MV-4-11 (cell line): ENCODE measurements around the gene TMEM143.
"Not testable (repeated sequence)": the region's sequence is repeated elsewhere in the genome, so short reads cannot be mapped to it uniquely, and the experiment has no call there.

Experiments used
- DNase-seq: peaks from one replicate; lab custom pipeline; 2025; lab: John Stamatoyannopoulos, UW

Gene TMEM143

DNA sequence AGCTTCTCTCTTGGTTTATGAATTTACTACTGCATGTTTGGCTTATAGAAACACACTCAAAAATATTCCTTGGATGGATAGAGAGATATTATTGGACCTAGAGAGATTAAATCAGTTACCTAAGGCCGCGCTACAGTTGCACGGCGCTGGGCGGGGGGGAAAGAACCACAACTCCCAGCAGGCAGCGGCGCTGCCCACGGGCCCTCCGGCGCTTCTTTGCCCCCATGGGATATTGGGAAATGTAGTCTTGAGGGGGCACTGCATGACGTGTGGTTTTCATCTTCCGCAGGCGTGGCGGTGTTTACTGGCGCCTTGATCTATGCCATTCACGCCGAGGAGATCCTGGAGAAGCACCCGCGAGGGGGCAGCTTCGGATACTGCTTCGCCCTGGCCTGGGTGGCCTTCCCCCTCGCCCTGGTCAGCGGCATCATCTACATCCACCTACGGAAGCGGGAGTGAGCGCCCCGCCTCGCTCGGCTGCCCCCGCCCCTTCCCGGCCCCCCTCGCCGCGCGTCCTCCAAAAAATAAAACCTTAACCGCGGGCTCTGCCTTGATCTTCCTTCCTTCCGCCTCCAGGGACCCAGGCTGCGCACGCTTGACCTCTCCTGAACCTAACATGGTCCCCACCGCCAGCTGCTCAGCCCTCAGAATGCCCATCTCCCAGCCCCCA is 33.6 kb downstream of the TMEM143 start:
- peak; percentile 98 for DNase-seq

DNA sequence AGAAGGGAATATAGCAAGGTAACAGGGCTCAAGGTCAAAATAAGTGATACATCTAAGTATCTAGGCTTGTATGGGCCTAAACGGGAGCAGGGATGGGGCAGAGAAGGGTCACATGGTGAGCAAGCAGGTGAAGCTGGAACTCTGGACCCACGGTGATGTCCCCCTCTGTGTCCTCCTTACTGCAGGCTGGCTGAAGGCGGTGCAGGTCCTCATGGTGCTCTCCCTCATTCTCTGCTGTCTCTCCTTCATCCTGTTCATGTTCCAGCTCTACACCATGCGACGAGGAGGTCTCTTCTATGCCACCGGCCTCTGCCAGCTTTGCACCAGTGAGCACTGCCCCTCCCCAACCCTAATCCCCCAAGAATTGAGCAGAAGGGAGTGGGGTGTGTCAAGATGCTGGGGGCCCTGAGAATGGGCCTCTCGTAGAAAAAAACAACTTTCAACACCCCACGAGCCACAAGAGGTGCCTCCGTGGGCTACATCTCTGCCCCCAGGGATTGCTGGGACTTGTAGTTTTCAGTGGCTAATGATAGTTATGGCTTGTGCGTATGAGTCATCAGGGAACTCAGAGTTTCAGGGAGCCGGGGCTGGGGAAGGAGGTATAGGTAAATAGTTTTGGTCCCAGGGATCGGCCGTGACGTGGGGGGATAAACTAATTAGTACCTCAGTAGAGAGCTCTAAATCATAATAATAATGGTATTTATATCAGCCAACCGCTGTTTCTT is 34.4 kb downstream of the TMEM143 start:
- peak; percentile 76 for DNase-seq

DNA sequence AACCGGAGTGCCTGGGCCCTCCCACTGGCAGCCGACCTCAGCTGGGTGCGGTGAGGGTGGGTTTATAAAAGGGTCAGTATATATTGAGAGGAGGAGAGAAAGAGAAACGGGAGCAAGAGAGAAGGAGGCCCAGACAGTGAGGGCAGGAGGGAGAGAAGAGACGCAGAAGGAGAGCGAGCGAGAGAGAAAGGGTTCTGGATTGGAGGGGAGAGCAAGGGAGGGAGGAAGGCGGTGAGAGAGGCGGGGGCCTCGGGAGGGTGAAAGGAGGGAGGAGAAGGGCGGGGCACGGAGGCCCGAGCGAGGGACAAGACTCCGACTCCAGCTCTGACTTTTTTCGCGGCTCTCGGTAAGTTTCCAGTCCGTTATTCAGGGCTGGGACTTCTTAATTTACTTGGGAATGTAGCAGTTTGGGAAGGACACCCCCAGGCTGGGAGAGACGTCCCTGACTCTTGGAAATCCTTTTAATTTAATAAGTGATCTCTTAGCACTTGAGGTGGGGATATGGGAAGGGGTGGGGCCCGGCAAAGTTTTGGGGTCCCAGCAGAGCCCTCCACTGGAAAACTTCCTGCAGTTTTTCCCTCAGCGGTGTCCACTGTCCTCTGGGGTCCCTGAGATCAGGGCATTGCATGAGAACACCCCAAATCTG is 38.4 kb downstream of the TMEM143 start, which contains the start of gene EMP3:
Gene EMP3 (plus strand): TSS at position 288 of the 646 bp plus-strand sequence. CDS start 1,293 bp downstream, outside the sequence.
- peak; percentile 94 for DNase-seq

DNA sequence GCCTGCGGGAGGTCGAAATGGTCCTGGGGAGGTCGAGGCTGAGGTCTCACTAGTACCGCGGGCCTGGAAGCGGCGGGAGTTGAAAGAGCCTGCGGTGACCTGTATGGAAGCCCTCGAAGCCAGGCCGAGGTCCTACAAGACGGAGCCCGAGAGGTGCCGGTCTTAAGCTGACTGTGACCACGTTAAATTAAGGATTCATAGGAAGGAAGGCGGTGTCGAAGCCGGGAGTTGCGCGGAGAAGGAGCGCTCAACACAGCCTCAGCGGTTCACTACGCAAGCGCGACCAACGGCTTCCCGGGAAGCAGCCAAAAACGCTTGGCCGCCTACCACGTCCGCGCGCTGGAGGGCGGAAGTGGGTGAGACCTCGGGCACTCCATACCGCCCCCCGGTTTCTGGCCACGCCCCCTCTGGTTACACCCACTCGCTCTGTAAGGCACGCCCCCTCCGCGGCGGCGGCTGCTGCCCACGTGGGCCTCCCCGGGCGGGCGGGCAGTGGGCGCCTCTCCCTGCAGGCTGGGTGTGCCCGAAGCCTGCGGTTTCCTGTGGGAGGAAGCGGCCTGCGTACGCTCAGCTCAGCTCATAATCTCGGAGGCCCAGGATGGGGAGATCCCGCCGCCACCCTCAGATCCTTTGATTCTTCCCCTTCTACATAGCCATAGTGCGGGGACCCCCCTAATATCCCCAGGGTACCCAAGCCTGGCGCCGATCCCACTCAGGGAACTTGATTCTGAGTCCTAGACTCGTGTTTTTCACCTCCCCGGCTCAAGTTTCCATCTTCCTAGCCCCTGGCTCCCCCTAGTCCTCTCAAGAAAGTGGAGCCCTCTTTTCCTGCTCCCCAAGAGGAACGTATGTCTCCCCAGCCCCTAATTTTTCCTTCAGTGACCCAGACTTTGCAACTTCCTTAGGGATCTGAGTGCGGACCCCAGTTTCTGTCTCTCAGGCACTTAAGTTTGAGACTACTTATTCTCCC is 41.8 kb downstream of the TMEM143 start:
- peak; percentile 99 for DNase-seq

DNA sequence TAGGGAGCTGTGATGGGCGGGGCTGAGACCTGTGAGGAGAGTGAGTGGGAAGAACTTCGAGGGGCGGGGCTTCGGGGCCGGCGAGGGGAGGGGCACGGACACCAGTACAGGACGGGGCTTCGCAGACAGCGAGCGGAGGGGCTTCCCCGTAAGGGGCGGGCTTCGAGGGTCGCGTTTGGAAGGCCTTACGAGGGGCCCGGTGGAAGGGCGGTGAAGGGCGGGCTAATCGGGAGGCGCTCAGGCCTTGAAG is 42.4 kb downstream of the TMEM143 start:
- DNase-seq, result peak; percentile 97

DNA sequence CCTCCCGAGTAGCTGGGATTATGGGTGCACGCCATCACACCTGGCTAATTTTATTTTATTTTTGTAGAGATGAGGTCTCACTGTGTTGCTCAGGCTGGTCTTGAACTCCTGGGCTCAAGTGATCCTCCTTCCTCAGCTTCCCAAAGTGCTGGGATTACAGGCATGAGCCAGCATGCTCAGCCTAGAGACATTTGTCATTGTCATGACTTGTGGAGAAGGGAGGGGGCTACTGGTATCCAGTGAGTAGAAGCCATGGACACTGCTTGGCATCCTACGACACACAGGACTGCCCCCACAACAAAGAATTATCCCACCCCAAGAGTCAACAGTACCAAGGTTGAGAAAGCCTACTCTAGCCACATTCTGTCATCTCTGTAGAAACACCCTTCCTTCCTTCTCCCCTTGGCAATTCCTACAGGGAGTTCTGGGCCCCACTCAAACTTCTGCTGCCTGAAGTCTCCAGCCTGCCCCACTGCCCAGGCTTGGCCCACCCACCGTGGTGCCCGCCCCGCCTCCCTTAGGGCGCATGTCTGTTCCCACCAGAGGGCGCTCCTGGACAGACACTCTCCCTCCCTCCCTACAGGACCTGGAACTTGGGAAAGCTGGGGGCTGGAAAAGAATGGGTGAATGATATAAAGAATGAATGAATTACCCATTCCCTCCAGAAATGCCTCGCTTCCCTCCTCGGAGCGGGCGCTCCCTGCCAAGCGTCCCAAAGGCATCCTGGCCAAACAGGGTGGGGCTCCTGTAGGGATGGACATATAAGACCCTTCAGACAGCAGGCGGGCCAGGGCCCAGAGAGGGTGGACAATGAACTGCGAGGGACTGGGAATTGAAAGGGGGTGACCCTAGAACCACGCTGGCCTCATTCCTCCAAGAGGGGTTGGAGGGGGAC is 43.8 kb downstream of the TMEM143 start:
- DNase-seq, result peak; percentile 58

DNA sequence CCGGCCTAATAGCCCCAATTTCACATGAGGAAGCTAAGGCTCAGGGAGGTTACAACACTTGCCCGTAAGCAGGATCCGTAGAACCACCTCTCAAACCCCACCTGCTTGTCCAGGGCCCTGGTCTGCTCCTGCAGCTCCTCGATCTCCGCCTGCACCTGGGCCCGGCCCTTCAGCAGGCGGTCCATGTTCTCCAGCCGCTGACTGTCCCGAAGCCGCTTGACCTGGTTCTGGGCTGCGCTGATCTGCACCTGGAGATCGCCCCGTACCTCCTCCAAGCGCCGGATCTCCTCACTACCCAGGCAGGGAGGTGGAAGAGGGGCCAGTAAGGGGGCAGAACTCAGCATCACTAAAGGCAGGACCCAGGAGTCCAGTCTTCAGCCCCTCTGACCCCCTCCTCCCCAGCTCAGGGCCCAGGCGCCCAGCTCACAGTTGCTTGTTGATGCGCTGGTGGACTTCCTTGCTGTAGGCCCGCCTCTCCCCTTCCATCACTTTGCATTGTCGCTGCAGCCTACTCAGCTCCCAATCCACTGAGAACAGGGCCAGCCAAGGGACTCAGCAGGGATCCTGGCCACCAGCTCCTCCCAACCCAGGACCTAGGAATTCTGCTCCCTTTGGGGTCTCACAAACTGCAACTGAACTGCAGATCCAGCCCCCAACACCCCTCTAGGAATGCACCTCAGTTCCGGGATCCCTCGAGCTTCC is 45.3 kb downstream of the TMEM143 start:
- no peak for DNase-seq

DNA sequence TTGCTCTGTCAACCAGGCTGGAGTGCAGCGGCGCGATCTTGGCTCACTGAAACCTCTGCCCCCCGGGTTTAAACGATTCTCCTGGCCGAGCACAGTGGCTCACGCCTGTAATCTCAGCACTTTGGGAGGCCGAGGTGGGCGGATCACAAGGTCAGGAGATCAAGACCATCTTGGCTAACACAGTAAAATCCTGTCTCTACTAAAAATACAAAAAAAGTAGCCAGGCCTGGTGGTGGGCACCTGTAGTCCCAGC is 46.1 kb downstream of the TMEM143 start:
- DNase-seq, result not testable (repeated sequence)

DNA sequence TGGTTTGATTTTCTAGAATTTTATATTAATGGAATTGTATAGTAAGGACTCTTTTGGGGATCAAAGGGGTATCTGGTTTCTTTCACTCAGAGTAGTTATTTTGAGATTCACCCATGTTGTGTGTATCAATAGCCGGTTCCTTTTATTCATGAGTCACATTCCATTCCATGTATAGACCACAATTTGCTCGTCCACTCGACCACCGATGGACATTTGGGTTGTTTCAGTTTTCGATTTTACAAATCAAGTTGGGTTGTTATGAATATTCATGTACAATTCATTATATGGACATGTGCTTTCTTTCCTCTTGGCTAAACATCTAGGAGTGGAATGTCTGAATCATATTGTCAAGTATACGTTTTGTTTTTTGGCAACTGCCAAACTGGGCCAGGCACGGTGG is 48.0 kb downstream of the TMEM143 start:
- DNase-seq, result no peak

DNA sequence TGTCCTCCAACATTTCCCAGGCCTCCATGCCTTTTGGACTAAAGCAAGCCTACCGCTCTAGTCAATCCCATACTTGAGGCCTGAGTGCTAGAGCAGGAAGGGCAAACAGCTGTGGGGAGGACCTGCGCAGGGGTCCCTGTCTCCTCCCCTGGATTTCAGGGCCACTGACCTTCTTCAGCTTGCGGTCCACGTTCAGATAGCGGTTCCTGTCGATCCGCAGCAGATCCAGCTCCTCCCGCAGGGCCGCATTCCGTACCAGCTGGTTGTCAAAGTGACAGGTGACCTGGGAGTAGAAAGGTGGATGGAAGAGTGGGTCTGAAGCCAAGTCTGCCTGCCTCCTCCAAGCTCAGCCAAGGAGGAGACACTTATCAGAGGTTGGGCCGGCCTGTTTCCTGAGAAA is 52.4 kb downstream of the TMEM143 start:
- no peak for DNase-seq

DNA sequence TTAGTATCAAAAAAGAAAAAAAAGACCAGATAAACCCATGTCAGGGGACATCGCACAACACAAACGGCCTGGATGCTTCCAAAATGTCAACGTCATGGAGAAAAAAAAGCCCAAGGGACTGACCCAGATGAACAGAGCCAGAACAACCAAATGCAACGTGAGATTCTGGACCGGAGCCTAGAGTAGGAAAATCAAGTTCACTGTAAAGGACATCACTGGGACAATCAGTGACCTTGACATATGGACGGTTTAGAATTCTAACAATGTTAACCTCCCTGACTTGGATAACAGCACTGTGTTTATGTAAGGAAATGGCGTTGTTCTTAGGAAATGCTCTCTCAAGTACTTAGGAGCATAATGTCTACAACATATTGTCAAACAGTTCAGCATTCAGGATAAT is 53.5 kb downstream of the TMEM143 start:
- DNase-seq, result no peak

DNA sequence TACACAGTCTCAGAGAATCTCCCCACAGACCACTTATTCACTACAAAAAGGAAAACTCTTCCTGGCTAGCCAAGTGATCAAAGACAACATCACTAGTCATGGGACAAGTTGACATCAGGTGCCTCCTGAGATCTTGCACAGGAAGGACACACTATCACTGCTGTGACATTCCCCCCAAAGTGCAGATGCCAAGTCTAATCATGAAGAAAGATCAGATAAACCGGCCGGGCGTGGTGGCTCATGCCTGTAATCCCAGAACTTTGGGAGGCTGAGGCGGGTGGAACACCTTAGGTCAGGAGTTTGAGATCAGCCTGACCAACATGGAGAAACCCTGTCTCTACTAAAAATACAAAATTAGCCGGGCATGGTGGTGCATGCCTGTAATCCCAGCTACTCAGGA is 54.0 kb downstream of the TMEM143 start:
- not testable (repeated sequence) for DNase-seq

DNA sequence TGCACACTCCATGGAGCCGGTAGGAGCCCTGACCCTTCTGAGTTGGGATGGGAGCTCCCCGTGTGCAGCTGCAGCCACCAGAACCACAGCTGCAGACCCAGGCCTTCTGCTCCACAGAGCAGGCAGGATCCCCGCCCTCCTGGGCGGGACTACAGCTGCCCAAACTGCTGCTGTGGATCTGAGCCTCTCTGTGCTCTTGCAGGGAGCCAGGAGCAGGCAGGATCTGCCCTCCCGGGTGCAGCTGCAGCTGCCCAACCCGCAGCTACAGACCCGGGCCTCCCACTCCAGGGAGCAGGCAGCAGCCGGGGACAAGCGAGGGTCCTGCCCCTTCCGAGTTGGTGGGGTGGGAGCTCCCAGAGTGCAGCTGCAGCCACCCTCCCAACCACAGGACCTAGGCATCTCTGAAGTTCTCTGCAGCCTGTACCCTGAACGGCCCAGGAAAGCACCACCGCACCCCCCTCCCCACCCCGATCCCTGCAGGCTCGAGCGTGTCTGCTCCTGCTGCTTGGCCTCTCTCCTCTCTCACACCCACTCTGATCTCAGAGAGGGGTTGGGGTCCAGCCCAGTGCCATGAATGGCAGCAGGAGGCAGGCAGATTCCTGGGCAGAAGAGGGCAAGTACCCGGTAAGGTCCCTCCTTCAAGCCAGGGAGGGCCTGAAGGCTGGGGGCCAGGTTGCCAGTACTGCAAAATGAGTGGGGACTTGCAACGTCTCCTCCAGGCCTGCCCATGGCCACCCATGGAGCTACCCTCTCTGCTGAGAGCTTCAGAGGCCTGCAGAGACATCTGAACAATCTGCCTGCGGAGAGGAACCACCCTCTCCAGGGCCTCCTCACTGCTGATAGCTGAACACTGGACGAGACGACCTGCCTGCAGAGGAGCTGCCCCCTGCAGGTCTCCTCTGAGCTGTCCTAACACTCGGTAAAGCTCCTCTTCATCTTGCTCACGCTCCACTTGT is 54.8 kb downstream of the TMEM143 start:
- DNase-seq, result no peak

DNA sequence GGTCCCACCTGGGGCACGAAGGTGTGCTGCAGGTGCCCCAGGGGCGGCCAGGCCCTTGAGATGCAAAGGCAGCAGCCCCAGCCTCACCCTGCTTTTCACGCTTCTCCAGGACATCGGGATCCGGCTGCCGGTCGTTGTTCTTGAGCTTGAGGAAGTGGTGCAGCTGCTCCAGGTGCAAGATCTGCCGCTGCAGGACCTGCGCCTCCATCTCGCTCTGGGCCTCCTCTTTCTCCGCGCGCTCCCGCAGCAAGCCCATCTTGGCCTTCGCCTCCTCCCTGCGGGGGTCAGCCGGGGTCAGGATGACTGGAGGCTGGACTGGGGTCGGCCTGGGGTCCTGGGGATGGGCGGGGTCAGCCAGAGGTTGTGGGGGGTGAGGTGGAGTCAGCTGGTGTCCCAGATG is 59.9 kb downstream of the TMEM143 start:
- DNase-seq, result no peak

DNA sequence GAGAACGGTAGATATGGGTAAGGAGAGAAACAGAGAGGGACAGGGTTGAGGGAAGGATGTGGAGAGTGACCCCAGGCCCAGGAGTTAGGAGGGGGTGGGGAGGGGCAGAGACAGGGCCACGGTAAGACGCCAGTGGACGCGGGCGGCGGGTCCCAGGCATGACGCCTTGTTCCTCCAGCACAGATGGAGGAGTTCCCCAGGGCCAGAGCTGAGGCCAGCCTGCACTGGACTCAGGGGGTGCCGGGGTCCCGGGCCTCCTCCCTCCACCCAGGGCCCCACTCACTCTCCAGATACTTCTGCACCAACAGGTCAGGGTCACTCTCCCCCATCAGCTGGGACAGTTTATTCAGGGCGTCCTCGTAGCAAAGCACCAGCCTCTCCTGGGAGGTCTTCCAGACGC is 60.4 kb downstream of the TMEM143 start:
- no peak for DNase-seq

DNA sequence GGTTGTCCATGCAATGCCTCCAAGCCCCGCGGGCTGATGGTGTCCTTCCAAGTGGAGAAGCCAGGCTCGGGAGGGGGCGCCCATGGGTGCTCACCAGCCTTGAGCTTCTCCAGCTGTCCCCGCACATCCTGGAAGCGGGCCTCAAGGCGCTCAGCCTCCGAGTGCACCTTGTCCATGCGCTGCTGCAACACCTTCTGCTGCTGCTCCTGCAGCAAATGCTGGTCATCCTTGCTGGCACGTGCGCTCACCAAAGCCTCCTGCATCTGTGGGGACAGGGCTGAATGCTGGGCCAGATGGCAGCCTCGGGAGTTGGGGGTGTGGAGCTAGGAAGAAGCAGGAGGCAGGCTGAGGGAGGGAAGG is 61.2 kb downstream of the TMEM143 start:
- DNase-seq, result no peak

DNA sequence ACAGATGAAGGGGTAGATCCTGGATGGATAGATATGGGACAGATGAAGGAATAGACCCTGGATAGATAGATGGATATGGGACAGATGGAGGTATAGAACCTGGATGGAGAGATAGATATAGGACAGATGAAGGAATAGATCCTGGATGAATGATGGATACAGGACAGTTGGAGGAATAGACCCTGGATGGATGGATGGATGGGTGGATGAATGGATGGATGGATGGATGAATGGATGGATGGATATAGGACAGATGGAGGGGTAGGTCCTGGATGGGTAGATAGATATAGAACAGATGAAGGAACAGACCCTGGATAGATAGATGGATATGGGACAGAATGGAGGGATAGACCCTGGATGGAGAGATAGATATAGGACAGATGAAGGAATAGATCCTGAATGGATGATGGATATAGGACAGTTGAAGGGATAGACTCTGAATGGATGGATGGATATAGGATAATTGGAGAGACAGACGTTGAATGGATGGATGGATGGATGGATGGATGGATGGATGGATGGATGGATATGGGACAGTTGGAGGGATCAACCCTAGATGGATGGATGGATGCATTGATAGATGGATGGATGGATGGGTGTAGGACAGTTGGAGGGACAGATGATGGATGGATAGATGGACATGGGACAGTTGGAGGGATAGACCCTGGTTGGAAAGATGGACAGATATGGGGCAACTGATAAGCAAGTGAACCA is 61.7 kb downstream of the TMEM143 start:
- no peak for DNase-seq

DNA sequence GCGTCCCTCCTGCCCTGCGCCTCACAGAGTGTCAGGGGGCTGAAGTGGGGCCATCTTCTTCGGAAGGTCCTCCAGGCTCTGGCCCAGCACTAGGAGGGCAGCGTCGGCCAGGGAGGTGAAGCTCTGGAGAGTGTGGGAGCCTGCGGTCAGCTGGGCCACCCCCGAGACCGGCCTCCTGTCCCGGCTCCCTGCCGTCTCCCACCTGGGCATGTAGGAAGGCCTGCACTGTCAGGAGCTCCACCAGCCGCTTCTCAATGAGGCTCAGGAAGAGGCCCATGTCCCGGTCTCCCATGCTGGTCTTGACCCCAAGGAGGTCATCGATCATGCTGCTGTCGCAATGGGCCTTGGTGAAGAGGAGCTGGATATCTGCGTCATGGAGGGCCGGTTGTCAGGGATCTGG is 65.8 kb downstream of the TMEM143 start:
- DNase-seq, result no peak
